Adrenal gland (tissue), 5 donors: ENCODE data around the gene MMAB.

Experiments
- POLR2A ChIP-seq, 2 donors: fragments of 450-650 bp; IDR thresholded peaks; one replicate each; pipeline ENCODE4 v1.6.1; 2017; ENCODE audit warnings: antibody characterized with exemption in 2 of 2, mild to moderate bottlenecking in 2 of 2, moderate library complexity in 1 of 2
- TF ChIP-seq, protein P1 (sequence below), 6 experiments: fragments of 450-650 bp in 4 of 6; fragments of 200-600 bp in 2 of 6; sonication (generic) in 1 of 6; IDR thresholded peaks; 1 replicate in 5 of 6; 2 replicates in 1 of 6; pipeline versions ENCODE4 v1.5.1 to v1.8.0; 2016 to 2021; ENCODE audit warnings: antibody characterized with exemption in 6 of 6, mild to moderate bottlenecking in 2 of 6, moderate library complexity in 1 of 6
- donor health status: DM: no; HTN: no; CAD: no.

- no peak for TF ChIP-seq POLR2A (IDR thresholded peaks at IDR 0.05)
- TF ChIP-seq, protein P1, sequence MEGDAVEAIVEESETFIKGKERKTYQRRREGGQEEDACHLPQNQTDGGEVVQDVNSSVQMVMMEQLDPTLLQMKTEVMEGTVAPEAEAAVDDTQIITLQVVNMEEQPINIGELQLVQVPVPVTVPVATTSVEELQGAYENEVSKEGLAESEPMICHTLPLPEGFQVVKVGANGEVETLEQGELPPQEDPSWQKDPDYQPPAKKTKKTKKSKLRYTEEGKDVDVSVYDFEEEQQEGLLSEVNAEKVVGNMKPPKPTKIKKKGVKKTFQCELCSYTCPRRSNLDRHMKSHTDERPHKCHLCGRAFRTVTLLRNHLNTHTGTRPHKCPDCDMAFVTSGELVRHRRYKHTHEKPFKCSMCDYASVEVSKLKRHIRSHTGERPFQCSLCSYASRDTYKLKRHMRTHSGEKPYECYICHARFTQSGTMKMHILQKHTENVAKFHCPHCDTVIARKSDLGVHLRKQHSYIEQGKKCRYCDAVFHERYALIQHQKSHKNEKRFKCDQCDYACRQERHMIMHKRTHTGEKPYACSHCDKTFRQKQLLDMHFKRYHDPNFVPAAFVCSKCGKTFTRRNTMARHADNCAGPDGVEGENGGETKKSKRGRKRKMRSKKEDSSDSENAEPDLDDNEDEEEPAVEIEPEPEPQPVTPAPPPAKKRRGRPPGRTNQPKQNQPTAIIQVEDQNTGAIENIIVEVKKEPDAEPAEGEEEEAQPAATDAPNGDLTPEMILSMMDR (IDR thresholded peaks at IDR 0.05) = no peak
Observed at GRCh38 chr12:109540526-109541412, 32.5 kb downstream of the MMAB start.
